Lung microvascular endothelial cell (primary cell): ENCODE results near the gene PRTG. TPM values are rescaled to one million over a fixed set of nuclear protein-coding genes. Genes with fewer than 3 reads are reported as not detected.

Experiments
- total RNA-seq: library from RNA; depleted of rRNA; stranded (reverse); fragments of >200 nt; gene quantifications from 2 replicates; pipeline ENCODE4 v1.2.1, GENCODE V29; 2014

Gene PRTG
- total RNA-seq, 1 donor from 2014 or later = 0.40 TPM

Other genes starting within 250 kb of the PRTG start
- 0.99 and 1.7 TPM in 2 replicates for gene DNAAF4, start 234.9 kb downstream of the PRTG start, total RNA-seq
- gene PYGO1, start 154.8 kb downstream of the PRTG start, total RNA-seq = under 0.01 and 0.22 TPM in 2 replicates